NCI-H2227 (cell line): ENCODE results near the gene ITFG1.
"Not testable (repeated sequence)": the region's sequence is repeated elsewhere in the genome, so short reads cannot be mapped to it uniquely, and the experiment has no call there.

Source experiments
- DNase-seq: peaks from one replicate; lab custom pipeline; 2025; ENCODE audit not compliant: unreplicated experiment; lab: John Stamatoyannopoulos, UW

ITFG1 gene

GRCh38 chr16:47473792-47474191 lies 12.9 kb upstream of the ITFG1 start:
- DNase-seq = no peak

GRCh38 chr16:47473004-47473403 lies 12.1 kb upstream of the ITFG1 start:
- not testable (repeated sequence) for DNase-seq

- DNase-seq = no peak
Observed at GRCh38 chr16:47470810-47471209, 9.9 kb upstream of the ITFG1 start.

GRCh38 chr16:47470211-47470610 lies 9.3 kb upstream of the ITFG1 start:
- DNase-seq = no peak

- DNase-seq = no peak
Observed at GRCh38 chr16:47469227-47469626, 8.4 kb upstream of the ITFG1 start.

- DNase-seq = not testable (repeated sequence)
Observed at GRCh38 chr16:47468070-47468689, 7.3 kb upstream of the ITFG1 start.

- peak; percentile 33 for DNase-seq
Observed at GRCh38 chr16:47467501-47467900, 6.6 kb upstream of the ITFG1 start.

- no peak for DNase-seq
Observed at GRCh38 chr16:47465919-47466630, 5.2 kb upstream of the ITFG1 start.

- no peak for DNase-seq
Observed at GRCh38 chr16:47463771-47464624, 3.1 kb upstream of the ITFG1 start.

- peak; percentile 42 for DNase-seq
Observed at GRCh38 chr16:47461598-47462266, 869 bp upstream of the ITFG1 start.

- DNase-seq = no peak
Observed at GRCh38 chr16:47460359-47460710, 528 bp downstream of the ITFG1 start.

- no peak for DNase-seq
Observed at GRCh38 chr16:47459603-47460002, 1.3 kb downstream of the ITFG1 start.

GRCh38 chr16:47458331-47458730 lies 2.5 kb downstream of the ITFG1 start:
- no peak for DNase-seq

GRCh38 chr16:47449788-47450187 lies 11.1 kb downstream of the ITFG1 start:
- no peak for DNase-seq

GRCh38 chr16:47448830-47449575 lies 11.9 kb downstream of the ITFG1 start:
- no peak for DNase-seq

GRCh38 chr16:47446431-47446830 lies 14.4 kb downstream of the ITFG1 start:
- DNase-seq = no peak

- not testable (repeated sequence) for DNase-seq
Observed at GRCh38 chr16:47442884-47443283, 18.0 kb downstream of the ITFG1 start.

GRCh38 chr16:47440066-47440465 lies 20.8 kb downstream of the ITFG1 start:
- not testable (repeated sequence) for DNase-seq

GRCh38 chr16:47434274-47434673 lies 26.6 kb downstream of the ITFG1 start:
- DNase-seq = not testable (repeated sequence)

GRCh38 chr16:47431960-47432359 lies 28.9 kb downstream of the ITFG1 start:
- no peak for DNase-seq

- no peak for DNase-seq
Observed at GRCh38 chr16:47426806-47427205, 34.1 kb downstream of the ITFG1 start.
